ENCODE measurements around the gene HNRNPLL.
A peak's percentile ranks its signal among the peaks of the same experiment; 100 is the strongest.
"Not testable (repeated sequence)": the region's sequence is repeated elsewhere in the genome, so short reads cannot be mapped to it uniquely, and the experiment has no call there.

Gene HNRNPLL
- 85.3 to 158 reads per million in 2 experiments for total RNA-seq

DNA sequence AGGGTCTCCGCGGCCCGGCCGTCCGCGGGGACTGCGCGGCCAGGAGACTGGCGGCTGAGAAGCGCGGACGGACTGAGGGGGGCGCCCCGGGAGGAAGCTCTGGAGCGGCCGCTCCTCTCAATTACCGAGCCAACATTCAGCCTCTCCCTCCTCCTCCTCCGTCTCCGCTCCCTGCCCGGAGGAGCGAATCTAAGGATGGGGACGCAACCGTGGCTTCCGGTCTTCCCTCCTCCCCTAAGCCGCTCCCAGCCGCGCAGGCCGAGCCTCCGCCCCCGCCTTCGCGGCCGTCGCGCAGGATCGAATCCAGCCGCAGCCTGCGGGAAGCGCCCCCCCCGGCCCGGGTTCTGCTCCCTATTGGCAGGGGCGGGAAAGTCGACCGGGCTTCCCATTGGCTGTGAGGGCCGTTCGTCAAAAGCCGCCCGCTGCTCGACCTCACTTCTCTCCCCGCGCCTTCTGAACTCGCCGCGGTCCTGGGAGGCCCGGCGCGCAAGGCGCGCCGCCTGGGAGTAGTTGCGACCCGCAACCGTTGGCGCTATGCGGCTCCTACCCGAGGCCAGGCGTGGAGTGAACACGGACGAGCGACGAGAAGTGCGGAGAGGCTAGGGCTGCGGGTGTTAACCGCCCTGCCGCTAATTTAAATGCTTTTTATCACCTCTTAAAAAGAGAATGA, at the start of gene HNRNPLL:
HNRNPLL (minus strand) TSS at position 197 of the 670 bp plus-strand sequence. CDS start 302 bp downstream, outside the sequence.
- peak; percentile 92 for DNase-seq (ENCODE audit: low read depth)

DNA sequence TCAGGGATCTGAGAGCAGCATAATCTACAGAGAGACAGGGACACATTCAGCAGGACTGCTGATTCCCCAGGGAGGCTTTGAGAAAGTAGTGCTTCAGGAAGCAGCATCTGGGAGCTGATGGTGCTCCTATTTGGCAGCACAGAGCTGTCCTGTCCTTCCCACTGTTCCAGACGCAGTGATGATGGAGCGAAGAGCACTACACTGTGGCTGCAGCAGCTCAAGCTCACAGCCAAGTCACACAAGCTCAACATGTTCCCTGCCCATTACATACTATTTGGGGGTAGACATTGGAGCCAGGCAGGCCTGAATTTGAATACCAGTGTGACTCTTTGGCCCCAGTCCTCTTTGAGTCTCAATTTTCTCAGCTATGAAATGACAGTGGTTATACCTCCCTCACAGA, 48.0 kb upstream of the HNRNPLL start:
- no peak for DNase-seq (ENCODE audit: low read depth)

DNA sequence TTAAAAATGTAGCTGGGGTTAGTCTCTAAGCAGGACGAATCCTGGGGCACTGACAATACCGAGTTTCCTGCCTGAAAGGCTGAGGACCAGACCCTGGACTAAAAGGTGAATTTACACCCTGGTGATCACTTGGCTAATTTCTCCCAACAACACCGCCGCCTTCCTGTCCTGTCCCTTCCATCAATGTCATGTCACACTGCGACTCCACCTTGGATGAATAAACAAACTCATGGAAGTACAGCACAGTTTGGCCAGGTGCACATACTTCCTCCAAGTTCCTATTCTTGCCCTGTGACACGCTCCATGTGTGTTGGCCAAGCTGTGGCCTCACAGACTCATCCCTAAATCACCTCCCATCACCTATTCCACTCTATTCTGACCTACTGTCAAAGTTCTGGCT, 47.3 kb upstream of the HNRNPLL start:
- no peak for DNase-seq (ENCODE audit: low read depth)

DNA sequence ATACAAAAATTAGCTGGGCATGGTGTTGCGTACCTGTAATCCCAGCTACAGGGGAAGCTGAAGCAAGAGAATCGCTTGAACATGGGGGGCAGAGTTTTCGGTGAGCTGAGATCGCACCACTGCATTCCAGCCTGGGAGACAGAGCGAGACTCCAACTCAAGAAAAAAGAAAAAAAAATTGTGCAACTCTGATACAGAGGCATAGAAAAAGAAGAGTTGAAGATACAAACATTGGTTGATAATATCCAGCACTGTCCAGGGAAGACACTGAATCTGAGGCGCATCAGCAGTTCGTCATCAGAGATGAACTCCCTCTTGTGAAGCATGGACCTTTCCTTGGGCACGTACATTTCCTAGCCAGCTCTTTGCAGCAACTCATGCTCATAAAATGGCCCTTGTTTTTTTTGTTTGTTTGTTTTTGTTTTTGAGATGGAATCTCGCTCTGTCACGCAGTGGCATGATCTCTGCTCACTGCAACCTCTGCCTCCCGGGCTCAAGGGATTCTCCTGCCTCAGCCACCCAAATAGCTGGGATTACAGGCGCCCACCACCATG, 46.5 kb upstream of the HNRNPLL start:
- no peak for DNase-seq (ENCODE audit: low read depth)

DNA sequence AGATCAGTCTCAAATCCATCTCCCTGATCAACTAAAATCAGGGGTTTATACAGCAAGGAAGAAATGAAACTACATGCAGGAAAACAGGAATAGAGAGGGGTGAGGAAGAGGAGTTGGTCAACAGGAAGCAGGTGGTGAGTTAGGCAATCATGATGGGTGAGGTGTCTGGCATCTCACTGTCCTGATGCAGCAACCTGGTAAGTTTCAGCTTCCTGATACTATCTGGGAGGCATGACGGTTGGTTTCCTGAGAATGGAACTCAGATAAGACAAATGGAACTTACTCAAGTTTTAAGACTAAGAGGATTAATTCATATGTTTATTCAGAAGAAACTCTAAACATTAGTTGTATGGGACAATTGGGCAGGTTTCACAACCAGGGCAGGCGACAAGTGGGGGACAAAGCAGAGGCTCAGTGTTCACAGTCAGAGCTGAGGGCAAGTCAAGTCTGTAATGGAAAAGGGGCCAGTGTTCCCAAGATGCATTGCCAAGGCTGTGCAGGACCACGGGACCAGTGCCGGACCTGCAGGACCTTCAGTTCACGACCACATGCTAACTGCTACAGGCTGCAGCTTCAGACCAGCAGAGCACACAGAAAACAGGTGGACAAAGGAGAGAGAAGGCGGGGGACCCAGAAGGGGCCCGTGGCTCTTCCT, 45.5 kb upstream of the HNRNPLL start:
- no peak for DNase-seq (ENCODE audit: low read depth)

DNA sequence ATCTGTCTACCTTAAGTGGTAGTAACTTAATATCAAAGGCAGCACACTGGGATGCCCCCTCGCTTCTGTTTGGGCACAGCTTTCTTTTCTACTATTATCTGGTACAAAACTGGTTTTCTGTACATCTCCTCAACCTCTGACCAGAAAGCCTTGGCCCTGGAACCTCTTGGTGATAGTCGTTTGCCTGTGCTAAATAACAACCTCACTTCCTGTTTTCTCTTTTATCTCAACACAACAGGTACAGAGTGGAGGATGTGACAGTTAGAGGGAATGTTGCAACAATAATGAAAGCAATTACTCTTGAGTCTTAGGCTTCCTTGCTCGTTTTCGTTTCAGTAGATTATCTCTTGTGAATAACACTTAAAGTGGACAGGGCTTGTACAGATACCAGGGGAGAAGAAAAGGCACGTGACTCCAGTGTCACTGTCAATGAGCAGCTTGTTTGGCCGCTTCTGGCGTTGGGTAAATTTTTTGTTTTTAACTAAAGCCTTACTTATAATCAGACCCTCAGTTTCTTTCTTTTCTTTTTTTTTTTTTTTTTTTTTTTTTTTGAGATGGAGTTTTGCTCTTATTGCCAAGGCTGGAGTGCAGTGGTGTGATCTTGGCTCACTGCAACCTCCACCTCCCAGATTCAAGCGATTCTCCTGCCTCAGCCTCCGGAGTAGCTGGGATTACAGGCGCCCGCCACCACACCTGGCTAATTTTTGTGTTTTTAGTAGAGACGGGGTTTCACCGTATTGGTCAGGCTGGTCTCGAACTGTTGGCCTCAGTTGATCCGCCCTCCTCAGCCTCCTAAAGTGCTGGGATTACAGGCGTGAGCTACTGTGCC, 41.2 kb upstream of the HNRNPLL start:
- not testable (repeated sequence) for DNase-seq (ENCODE audit: low read depth)

DNA sequence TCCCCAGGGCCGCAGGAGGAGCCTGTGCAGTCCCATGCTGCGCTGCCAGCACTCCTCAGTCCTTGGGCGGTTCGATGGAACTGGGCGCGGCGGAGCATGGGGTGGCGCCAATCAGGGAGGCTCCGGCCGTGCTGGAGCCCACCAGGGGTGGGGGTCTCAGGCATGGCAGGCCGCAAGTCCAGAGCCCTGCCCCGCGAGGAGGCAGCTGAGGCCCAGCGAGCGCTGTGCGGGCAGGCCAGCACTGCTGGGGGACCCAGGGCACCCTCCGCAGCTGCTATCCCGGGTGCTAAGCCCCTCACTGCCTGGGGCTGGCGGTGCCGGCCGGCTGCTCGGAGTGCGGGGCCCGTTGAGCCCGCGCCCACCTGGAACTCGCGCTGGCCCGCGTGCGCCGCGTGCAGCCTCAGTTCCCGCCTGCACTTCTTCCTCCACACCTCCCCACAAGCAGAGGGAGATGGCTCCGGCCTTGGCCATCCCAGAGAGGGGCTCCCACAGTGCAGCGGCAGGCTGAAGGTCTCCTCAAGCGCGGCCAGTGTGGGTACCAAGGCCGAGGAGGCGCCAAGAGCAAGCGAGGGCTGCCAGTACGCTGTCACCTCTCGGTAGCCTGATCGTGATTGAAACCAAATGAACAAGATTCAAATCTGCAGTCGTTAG, 40.4 kb upstream of the HNRNPLL start:
- DNase-seq (ENCODE audit: low read depth): no peak

DNA sequence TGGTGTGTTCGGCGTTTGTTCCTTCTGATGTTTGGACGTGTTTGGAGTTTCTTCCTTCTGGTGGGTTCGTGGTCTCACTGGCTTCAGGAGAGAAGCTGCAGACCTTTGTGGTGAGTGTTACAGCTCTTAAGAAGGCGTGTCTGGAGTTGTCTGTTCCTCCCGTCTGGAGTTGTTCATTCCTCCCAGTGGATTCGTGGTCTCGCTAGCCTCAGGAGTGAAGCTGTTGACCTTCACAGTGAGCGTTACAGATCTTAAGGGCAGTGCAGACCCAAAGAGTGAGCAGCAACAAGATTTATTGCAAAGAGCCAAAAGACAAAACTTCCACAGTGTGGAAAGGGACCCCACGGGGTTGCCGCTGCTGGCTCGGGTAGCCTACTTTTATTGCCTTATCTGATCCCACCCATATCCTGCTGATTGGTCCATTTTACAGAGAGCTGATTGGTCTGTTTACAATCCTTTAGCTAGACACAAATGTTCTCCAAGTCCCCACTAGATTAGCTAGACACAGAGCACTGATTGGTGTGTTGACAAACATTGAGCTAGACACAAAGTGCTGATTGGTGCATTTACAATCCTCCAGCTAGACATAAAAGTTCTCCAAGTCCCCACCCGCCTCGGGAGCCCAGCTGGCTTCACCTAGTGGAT, 39.8 kb upstream of the HNRNPLL start:
- not testable (repeated sequence) for DNase-seq (ENCODE audit: low read depth)

DNA sequence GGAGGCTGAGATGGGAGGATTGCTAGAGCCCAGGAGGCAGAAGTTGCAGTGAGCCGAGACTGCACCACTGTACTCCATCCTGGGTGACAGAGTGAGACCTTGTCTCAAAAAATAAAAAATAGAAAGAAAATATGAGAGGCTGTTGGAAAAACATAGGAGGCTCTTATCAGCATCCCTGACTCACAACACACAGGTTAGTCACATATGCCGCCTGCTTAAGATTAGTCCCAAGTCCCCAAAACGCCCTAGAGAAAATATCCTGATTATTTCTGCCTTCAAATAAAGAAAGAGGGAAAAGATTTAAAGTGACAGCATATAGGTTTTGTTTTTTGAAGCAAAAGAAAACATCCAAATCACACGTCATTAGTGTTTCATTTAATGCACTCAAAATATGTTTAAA, 33.3 kb upstream of the HNRNPLL start:
- no peak for DNase-seq (ENCODE audit: low read depth)

DNA sequence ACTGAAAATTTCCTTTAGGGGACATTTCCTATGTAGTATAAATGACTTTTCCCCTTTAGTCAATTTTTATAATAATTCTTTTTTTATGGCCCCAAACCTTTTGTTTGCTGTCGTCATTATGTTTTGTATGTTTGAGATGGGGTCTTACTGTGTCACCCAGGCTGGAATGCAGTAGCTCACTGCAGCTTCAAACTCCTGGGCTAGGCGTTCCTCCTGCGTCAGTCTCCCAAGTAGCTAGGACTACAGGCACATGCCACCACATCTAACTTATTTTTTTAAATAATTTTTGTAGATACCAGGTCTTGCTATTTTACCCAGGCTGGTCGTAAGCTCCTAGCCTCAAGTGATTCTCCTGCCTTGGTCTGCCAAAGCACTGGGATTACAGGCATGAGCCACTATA, 32.4 kb upstream of the HNRNPLL start:
- DNase-seq (ENCODE audit: low read depth): no peak

DNA sequence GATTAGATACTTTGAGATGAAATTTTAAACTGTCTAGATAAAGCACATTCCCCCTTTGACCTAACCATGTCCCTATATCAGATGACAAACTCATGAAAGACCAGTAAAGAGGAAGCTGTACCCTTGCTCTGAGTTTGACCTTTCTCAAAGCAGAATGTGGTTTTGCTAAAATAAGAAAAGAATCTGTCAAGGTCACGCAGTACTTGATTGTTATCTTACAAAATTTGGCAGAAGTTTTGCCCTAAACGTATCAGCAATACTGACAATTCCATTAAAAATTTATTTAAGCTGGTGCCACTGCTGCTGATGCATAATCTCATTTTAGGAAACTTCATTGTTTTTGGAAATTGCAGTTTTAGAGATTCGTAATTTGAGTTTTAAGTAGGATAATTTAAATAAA, 32.0 kb upstream of the HNRNPLL start:
- DNase-seq (ENCODE audit: low read depth): no peak

DNA sequence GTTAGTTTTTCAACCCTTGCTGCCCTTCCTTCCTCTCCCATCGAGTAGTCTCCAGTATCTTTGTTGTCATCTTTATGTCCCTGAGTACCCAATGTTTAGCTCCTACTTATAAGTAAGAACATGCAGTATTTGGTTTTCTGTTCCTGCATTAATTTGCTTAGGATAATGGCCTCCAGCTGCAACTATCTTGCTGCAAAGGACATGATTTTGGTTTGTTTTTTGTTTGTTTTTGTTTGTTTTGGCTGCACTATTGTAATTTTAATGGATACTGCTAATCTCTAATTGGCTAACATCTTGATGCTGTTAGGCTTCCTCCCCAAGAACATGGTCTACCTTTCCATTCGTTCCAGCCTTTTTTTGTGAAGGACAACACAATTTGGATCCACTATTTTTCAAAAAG, 31.2 kb upstream of the HNRNPLL start:
- no peak for DNase-seq (ENCODE audit: low read depth)

DNA sequence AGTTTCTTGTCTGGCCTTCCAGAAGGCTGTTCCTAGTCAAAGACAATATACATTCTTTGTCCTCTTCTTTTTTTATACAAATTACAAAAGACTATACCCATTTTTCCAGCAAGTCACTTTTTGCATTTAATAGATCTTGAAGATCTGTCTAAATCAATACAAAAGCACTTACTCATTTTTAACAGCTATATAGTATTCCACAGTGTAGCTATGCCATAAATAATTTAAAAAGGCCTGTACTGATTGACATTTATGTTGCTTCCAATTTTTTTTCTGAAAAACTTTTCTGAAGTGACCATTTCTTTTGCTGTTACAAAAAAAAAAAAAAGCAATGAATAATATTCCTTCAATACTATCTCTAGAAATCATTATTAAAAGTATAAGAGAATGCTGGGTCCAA, 30.3 kb upstream of the HNRNPLL start:
- DNase-seq (ENCODE audit: low read depth): no peak

DNA sequence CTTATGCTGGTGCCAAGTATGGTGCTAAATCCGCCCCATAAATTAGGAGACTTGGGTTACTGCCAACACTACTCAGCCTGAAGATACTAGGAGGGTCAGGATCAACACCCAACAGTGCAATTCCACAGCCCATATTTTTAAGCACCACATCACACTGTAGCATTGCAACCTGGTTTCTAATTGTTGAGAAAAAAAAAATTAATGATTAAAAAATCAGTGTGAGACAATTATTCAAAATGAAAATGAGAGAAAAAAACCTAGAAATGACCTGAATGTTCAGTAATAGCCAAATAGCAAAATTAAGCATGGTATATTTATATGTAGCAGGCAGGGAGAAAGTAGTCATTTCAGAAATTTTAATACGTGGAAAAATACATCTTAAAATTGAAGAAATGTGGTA, 29.2 kb upstream of the HNRNPLL start:
- DNase-seq (ENCODE audit: low read depth): no peak

DNA sequence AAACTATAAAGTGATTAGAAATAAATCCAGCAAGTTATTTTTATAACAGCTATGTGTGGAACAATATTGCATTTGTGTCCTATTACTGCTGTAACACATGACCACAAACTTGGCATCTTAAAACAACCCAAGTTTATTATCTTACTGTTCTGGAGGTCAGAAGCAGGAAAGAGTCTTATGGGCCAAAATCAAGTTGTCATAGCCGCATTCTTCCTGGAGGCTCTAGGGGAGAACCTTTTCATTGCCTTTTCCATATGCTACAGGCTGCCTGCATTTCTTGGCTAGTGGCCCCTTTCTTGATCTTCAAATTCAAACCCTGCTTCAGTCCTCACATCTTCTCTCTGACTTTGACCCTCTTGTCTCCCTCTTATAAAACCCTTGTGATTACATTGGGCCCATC, 27.0 kb upstream of the HNRNPLL start:
- DNase-seq (ENCODE audit: low read depth): no peak

DNA sequence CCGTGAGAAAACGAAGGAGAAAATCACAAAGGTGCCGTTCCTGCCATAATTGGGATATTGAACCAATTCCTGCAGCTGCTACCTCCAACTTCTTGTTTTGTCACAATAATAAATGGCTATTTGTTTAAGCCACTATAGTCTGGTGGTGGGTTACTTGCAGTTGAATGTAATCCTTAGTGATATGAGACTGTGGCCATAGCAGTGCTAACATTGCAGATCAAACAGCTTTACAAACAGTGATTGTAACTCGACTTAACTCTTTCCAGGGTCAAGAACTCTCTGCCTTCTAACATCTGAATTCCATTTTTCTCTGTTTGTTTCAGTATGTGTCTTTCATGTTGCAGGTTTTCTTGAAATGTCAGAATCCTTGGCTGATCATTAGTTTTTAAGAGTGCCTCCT, 24.7 kb upstream of the HNRNPLL start:
- DNase-seq (ENCODE audit: low read depth): no peak

DNA sequence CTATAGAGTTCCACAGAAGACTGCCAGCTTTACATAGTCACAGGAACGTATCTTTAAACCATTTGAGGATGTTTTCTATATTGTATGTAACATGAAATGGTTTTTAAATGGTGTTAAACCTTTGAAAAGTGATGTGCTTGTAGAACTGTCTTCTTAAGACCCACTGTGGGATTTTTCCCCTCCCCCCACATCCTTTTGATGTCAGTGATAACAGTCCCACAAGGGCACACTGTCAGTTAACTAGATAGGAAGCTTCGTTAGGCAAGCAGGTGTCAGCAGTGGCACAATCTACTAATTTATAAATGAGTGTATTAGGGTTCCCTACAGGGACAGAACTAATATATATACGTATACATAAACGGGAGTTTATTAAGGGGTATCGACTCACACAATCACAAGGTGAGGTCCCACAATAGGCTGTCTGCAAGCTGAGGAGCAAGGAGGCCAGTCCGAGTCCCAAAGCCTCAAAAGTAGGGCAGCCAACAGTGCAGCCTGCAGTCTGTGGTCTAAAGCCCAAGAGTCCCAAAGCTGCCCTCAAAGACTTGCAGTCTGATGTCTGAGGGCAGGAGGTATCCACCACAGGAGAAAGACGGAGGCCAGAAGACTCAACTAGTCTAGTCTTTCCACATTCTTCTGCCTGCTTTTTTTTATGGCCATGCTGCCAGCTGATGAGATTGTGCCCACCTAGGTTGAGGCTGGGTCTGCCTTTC, 23.8 kb upstream of the HNRNPLL start:
- peak; percentile 22 for DNase-seq (ENCODE audit: low read depth)

DNA sequence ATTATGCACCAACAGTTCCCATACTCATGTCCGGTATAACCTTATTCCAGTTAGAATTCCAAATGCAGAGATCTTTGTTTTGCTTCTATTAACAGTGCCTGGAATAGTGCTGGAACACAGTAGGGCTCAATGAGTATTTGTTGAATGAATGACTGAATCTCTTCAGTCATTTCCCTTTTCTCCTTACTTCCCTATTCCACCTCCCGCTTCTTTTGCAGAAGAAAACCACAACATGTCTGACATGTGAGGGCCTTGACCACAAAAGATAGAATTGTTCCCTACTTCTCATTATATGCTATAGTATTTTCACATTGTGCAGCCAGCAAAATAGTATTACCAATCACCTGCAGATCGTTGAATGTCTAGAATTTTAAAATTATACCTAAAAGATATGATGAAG, 19.5 kb upstream of the HNRNPLL start:
- no peak for DNase-seq (ENCODE audit: low read depth)

DNA sequence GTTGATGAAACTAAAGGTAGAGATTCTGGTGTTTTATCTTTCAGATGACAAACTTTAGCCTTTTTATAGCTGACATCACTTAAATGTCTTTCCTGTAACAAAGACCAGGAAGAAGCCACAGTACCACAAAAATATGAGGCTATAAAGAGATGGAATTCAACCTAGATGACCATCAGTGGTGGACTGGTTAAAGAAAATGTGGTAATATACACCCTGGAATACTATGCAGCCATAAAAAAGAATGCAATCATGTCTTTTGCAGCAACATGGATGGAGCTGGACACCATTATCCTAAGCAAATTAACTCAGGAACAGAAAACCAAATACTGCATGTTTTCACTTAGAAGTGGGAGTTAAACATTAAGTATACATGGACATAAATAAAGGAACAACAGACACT, 18.3 kb upstream of the HNRNPLL start:
- DNase-seq (ENCODE audit: low read depth): no peak

DNA sequence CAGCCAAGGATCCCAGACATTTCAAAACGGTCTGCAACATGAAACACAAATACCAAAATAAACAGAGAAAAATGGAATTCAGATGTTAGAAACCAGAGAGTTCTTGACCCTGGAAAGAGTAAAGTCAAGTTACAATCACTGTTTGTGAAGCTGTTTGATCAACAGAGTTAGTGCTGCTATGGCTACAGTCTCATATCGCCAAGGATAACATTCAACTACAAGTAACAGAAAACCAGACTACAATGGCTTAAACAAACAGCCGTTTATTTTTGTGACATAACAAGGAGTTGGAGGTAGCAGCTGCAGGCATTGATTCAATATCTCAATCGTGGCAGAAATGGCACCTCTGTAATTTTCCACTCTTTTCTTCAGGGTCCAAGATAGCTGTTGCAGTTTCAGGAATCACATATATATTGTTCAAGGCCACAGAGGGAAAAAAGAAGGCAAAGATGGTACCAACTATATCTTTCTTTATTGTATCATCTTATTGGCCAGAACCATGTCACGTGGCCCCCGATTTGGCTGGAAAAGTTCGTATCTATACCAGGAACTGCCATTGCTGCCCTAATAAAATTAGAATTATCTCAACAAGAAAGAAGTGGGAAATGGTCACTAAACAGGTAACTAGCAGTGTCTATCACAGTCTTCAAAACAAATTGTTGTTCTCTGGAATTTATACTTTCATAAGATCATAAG, 17.7 kb upstream of the HNRNPLL start:
- DNase-seq (ENCODE audit: low read depth): no peak

Data from T follicular helper cell (primary cell).